HG02610 (cell line): ENCODE data around the gene DNTTIP2.
"Not testable (repeated sequence)": the region's sequence is repeated elsewhere in the genome, so short reads cannot be mapped to it uniquely, and the experiment has no call there.

ENCODE experiments used
- ATAC-seq: cut with Tn5 transposase; IDR thresholded peaks from one replicate; pipeline ENCODE4 v1.9.1; 2021; ENCODE audit warnings: mild to moderate bottlenecking, moderate library complexity; ENCODE audit not compliant: unreplicated experiment

Gene DNTTIP2

DNA sequence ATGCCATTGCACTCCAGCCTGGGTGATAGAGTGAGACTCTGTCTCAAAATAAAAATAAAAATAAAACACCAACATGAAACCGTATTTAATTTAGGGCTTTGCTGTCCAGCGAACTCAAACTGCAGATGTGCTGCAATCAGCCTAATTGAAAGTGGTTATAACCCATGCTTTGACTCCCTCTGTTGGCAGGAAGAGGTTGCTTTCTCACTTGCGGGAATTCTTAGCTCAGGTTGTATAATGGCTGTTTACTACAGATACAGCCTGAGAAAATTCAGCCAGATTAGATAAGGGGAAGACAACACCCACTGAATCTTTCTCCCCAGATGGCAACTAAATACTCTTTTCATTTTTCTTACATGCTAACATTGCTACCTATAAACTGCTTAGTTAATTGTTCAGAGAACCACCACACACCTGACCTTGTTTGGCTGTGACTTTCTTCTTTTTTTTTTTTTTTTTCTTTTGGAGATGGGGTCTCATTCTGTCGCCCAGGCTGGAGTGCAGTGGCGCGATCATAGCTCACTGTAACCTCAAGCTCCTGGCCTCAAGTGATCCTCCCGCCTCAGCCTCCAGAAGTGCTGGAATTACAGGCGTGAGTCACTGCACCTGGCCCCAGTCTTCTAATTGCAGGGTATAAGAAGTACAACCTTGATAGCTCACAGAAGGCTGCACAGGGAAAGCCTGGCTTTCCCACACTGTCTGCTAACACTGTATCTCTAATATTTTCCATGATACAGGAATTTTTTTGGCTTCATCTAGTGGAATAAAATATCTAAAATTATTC, 34.6 kb downstream of the DNTTIP2 start:
- ATAC-seq: no peak

DNA sequence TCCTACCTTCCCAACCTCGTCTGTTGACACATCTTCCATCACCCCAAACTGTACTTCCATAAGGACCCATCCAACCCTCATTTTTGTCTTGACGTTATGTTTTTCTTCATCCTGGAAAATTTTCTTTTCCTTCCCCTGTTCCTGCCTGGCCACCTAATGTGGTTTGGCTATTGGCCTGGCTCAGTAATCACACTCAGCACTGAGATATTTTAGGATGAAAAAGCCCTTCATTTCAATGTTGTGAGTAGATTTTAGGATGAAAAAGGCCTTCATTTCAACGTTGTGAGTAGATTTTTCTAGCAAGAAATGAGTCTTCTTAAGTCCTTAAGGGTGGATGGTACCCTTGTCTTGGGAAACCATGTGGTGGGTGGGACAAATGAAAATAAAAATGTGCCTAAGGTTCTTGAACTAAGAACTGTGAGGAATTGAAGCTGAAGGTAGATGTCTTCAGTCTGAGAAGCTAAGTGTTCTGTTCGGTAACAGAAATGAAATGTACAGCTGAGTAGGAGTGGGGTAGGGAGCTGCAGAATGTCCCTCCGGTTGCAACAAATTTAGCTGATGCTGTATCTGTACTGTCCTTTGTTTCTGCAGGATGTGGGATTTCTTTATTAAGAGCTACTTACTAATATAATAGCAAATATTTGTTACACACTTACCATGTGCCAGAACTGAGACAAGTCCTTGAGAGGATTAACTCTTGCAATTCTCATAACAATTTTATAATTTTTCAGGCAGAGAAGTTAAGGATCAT, 36.1 kb downstream of the DNTTIP2 start:
- ATAC-seq: no peak

DNA sequence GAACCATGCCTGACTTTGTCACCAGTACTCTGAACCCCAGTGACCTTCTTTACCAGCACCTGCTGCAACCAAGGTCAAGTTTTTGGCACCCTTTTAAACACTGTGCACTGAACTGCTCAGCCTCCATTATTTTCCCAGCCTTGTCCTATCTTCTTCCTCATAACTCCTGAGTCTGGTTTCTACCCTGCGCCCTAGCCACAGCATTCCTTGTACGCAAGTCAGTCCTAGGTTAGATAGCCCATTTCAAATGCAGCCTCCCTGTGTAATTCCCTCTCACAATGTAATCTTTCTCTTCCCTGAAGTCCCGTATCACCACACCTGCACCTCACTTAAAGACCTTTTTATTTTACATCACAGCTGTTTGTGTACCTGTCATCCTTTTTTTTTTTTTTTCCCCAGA, 37.2 kb downstream of the DNTTIP2 start:
- no peak for ATAC-seq

DNA sequence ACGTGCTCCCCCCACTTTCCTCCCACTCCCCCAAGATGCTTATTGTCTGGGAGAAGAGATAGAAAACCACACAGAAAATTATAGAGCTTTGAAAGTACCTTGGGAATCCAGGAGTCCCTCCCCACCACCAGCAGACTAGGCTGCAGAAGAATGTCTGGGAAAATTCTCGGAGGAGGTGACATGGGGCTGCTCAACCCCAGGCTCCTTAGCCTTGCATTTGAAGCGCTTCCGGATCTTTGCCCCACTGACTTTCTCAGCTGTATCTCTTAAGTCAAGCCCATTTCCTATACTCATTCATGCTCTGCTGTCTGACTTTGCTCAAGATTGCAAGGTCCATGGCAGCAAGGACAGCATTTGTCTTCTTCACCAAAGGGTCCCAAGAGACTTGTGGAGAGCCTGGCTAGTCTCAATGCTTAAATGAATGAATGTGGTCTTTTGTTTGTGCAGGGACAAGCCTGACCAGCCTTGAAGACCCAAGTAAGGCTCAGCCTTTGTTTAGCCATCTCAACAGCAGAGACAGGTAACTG, 38.0 kb downstream of the DNTTIP2 start:
- ATAC-seq: no peak

DNA sequence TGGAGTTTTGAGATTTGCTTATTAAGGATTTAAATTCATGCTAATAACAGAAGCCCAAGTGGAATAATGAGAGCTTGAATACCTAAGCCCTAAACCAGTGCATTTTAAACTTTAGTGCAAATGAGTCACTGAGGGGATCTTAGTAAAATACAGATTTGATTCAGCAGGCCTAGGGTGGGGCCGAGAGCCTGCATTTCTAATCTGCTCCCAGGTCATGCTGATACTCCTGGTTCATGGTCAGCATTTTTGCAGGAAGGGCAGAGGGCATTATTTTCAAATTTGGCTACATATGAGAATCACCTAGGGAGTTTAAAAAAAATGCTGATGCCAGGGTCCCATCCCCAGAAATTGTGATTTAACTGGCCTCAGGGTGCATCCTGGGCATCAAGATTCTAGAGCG, 39.3 kb downstream of the DNTTIP2 start:
- ATAC-seq: no peak

DNA sequence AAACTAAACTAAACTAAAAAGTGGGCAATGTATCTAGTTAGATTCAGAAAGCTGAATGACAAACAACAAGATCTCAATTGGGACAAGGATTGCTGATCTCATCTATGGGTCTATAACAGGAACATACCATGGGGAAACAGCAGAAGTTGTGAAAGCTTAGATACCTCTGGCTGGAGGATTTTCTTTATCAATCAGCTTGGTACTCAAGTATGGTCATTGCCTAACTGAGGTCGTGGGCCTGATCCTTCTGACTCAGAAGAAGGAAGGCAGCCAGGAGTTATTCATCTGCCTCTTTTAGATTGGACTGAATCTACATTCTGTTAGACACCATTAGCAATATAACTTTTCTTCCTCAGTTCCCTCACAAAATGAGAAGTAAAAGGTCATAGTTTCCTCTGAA, 39.7 kb downstream of the DNTTIP2 start:
- ATAC-seq: peak; percentile 41

DNA sequence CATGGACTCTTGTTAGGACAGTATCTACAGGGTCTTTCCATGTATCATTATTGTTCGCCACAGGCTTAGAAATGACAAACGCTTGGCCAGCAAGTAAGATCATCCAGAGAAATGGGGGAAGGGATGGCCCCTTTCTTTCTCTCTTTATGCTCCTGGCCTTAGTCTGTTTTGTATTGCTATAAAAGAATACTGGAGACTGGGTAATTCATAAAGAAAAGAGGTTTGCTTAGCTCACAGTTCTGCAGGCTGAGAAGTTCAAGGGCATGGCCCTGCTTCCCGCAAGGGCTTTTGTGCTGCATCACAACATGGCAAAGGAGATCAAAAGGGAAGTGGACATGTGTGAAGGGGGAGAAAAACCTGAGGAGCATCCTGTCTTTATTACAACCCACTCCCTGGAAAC, 41.0 kb downstream of the DNTTIP2 start:
- ATAC-seq: no peak

DNA sequence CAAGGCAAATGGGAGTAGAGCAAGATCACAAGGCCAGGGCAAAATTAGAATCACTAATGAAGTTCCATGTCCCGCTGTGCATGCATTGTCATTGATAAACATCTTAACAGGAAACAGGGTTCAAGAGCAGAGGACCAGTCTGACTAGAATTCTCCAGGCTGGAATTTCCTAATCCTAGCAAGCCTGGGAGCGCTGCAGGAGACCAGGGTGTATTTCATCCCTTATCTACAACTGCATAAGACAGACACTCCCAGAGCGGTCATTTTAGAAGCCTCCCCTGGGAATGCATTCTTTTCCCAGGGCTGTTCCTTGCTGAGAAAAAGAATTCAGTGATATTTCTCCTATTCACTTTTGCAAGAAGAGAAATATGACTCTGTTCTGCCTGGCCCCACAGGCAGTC, 45.7 kb downstream of the DNTTIP2 start:
- not testable (repeated sequence) for ATAC-seq

DNA sequence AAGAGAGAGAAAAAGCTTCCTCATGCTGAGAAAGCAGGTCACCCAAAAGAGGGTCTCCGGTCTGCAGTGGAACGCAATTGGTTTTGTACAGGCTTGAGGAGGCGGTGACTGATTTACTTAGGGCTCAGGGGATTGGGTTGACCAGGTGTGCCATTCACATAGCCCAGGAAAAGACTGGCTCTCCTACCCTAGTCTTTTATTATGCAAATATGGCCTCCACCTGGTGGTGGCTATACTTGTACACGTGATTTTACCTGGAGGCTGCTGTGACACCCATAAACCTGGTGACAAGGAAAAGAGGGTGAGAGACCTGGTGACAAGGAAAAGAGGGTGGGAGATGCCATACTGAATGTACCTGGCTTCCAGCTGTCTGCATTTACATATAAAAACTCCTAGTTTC, 49.9 kb downstream of the DNTTIP2 start:
- ATAC-seq: no peak

DNA sequence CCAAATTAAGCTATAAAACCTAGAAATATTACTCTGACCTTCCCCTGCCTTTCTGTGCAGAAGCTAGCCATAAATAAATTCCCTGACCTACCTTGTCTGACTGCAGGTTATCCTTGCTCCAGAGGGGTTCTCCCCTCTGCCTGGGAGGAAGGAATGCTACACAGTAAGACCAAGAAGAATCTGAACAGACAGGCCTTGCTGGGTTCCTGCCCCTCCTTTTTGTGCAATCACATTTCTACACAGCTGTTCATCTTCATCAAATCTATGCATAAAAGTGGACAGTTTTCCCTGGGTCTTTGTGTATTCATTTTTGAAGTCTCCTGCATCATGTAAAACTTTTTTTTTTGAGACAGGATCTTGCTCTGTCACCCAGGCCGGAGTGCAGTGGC, 50.6 kb downstream of the DNTTIP2 start:
- no peak for ATAC-seq

DNA sequence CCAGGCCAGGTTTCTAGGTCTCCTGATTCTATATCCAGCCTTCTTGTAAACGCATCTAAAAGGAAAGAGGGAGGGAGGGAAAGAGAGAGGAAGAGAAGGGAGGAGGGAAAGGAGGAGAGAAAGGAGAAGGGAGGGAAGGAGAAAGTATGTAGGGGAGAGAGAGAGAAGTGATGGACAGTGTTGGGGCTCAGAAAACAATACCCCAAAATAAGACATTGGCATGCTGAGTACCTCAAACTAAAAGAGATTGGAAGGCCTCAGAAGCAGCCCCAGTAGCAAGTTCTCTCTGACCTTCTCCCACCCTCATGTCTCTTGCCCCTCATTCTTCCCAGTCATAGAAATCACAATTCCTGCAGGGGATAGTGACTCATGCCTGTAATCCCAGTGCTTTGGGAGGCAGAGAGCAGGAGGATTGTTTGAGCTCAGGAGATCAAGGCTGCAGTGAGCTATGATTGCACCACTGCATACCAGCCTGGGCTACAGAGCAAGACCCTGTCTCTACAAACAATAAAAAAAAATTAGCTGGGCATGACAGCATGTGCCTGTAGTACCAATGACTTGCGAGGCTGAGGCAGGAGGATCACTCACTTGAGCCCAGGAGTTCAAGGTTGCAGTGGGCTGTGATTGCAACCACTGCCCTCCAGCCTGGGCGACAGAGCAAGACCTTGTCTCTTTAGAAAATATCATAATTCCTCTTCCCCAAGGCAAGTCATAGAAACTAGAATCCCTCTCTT, 51.2 kb downstream of the DNTTIP2 start:
- no peak for ATAC-seq

DNA sequence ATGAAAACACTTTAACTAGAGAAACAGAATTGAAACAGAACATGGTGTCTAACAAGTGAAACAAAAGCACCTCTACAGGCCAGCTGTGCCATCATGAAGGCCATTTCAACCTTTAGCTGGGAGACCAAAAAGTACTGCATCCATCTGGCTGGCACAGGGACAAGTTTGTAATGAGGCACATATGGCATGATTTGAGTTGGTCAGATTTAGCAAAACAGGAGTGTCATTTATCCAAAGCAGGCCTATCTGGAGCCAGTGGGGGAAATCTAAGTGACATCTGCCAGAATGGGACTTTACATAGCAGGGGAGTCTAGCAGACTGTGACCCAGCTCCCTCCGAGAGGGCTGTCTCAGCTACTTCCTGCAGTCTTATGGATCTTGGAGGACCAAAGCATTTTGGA, 51.9 kb downstream of the DNTTIP2 start:
- ATAC-seq: no peak

DNA sequence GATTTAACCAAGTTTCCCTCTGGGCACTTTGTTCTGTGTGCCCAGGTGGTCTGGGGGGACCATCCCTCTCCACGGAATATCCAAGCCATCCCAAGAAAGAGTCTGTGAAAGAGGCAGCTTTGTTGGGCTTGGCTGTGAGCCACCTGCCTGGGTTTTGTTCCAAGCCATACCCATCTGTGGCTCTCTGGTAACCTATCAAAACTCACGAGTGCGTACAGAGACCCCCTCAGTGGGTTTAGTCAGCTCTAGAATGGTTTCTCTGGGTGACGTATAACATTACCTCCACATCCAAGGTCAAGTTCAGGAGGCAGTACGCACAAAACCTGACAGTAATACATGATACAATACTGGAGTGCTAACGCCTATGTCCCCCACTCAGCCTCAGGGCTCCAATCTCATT, 54.2 kb downstream of the DNTTIP2 start:
- ATAC-seq: no peak

DNA sequence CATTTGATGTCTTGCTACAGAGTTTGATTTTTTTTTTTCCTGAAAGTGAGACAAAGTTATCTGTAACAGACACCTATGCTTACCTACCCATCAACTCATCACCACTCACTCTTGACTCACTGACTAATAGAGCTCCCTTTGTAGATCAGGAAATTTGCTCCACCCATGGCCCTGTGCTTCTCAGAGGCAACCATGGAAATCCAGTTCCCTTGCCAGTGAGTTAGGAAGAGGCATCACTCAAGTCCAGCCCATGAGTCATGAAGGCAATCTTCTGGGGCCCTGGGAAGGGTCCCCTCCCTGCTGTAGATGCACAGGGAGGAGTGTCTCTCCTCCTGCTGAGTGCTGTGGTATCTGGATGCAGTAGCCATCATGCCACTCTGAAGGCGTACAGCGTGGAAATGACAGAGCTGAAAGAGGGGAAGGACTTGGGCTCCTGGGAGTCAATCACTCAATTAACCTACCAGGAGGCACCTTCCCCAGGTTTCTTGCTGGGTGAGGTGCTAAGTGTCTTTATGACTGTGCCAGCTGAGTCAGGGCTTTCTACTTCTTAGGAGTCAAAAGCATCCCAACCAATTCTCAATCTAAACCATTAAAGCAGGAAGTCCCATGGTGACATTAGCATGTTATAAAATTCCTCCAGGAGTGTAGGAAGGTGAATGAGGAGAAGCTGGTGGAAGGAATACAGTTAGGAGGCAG, 56.1 kb downstream of the DNTTIP2 start:
- no peak for ATAC-seq

DNA sequence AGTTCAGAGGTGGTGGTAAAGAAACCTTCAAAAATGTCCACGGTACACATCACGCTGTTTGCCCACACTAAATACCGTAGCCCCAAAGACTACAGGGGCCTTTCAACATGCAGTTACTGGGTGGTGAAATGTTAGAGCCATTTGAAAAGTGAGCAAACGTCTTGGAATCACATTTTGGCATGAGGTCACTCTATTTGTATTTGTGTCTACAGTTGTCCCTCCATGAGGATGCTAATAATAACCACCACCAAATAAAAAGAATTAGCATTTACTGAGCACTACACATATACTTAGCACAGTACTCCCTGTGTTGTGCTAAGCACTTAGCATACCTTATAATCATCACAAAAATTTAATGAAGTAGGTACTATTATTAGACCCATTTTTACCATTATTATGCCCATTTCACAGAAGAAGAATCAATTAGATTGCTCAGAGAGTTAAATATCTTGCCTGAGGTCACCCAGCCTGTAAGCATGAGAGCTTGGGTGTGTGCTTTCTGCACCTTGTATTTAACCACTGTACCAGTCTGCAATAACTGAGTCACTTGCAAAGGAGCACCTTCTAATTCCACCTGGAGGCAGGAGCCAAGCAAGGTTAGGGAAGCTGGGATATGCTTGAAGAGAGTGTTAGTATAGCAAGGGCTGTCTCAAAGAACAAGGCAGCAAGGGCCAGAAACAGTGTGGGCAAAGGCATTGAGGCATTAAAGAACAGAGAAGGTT, 57.4 kb downstream of the DNTTIP2 start:
- ATAC-seq: no peak

DNA sequence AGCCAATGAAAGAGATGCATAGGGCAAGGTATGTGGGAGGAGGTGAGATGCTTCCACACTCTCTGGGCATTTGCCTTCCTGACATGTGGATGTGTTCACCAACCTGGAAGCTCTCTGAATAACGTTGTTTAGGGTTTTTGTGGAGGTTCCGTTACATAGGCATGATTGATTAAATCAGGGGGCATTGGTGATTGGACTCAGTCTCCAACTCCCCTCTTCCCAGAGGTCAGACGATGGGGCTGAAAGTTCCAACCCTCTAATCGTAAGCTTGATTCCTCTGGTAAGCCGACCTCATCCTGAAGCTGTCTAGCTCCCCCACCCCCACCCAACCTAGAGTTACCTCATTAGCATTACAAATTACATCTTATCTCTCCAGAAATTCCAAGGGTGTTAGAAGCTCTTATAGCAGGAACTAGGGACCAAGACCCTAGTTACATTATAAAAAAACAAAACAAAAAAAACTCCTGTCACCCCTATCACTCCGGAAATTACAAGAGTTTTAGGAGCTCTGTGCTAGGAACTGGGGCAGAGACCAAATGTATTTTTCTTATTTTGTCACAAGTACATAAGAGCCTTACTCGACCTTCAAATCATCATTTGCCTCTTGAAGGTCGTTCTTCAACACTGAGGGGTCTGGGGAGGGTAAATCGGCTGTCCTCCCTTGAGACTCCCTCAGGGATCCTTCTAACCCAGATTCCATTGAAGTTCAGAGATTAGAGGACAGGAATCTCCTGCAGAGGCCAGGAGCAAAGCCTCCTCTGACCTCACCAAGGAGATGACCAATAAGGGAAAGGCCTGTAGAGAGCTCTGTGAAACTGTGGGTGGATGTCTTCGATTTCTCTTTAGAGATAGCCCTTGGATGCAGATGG, 58.2 kb downstream of the DNTTIP2 start:
- no peak for ATAC-seq

DNA sequence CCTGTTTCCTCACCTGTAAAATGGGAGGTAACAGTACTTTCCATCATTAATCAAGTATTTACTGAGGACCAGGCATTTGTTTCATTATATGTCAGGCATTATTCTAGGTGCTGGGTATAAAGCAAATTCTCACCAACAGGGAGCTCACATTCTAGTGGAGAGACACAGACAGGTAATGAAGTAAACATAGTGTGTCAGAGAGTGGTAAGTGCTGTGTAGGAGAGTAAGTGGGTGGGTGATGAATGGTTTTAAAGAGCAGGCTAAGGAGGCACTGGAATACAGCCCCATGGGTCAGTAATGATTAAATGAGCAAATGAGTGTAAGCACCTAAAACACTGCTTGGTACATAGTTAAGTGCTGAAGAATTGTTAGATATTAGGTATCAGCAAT, 60.4 kb downstream of the DNTTIP2 start:
- no peak for ATAC-seq

DNA sequence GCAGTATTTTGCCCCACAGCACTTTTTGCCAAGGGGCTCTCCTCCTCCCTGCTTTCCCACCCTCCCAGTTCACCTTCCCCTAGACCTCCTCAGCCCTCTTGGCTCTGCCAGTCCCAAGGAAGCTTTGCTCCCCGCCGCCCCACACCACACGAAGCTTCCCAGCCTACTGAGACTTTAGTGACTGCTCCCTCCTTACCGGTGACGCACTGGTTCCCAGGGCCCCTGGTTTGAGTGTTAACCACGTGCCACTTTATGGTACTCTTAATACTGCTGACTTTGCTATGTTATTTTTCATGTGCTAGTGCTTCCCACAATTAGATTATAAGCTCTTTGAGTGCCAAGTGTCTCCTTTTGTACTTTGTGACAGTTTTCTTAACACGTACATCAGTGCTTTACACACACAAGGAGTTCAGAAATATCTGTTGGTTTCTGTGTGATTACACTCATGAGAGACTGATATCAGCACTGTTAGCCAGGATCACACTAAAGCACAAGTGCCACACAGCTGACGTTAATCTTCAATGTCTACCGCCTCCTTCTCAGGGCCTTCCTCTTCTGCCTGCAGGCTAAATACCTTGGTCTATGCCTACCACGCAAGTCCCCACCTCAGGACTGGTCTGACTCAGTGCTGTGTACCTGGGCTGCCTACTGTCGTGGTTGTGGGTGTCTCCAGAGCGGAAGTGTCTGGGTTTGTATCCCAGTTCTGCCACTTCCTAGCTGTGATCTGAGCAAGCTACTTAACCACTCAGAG, 61.0 kb downstream of the DNTTIP2 start:
- no peak for ATAC-seq
